ENCODE data around the gene SNRPD3. TPM values are rescaled to one million over a fixed set of nuclear protein-coding genes. Genes with fewer than 3 reads are reported as not detected.
"Not testable (repeated sequence)": the region's sequence is repeated elsewhere in the genome, so short reads cannot be mapped to it uniquely, and the experiment has no call there.

Gene SNRPD3
- total RNA-seq, 1 donor from 2014 or later: 165 TPM

DNA sequence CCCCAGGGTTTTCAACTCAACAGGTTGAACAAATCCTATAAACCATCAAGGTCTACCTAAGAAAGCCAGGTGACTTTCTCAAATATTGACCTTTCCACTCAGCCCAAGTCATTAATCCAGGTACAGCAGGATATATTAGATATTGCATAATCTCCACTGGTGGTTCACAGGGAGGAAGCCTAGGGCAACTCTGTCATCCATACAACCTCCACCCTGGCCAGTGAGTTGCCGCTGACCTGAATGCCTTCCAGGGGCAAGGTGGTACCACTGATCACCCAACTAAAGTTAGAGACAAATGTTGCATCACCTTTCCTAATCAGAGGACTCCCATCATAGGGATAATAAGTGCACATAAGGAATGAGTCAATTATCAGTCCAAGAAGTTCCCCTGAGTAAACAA lies 23.7 kb upstream of the SNRPD3 start:
- DNase-seq (ENCODE audit: low read depth in 2 of 2): no peak

DNA sequence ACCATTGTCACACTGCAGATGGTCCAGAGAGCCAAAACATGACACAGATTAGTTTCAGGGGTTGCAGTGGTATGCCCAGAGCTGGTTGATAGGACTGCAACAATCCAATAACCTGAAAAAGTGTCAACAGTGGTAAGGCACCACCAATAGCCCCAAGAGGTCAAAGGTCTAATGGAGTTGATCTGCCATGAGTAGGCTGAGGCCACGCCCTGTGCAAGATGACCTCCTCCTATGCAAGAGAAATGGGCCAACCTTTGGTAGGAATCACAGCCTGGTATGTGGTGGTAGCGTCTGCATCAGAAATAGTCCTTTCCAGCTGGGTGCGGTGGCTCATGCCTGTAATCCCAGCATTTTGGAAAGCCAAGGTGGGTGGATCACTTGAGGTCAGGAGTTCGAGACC lies 20.5 kb upstream of the SNRPD3 start:
- DNase-seq (ENCODE audit: low read depth in 2 of 2): no peak

DNA sequence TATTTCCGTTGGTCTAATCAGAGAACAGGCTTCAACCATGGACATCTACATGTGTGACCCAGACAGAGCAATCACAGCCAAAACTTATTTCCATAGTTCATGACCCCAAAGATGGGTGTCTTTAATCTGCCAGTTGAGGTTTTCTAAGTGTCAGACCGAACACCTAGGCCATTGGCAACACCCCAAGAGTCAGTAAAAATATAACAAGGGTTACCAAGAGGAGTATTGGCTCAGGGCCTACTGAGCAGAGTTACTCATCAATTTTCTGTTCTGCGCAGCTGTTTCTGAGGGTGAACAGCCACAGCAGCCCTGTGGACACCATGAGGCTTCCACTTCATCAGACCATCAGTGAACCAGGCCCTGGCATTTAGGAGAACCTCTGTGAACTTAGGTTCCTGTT lies 19.7 kb upstream of the SNRPD3 start:
- no peak for DNase-seq (ENCODE audit: low read depth in 2 of 2)

- no peak for DNase-seq (ENCODE audit: low read depth in 2 of 2)
These were observed 15.3 kb upstream of the SNRPD3 start for GRCh38 chr22:24540470-24540869.

- no peak for DNase-seq (ENCODE audit: low read depth in 2 of 2)
These were observed 13.9 kb upstream of the SNRPD3 start for GRCh38 chr22:24541681-24542515.

- DNase-seq (ENCODE audit: low read depth in 2 of 2): no peak
These were observed 13.2 kb upstream of the SNRPD3 start for GRCh38 chr22:24542641-24543040.

DNA sequence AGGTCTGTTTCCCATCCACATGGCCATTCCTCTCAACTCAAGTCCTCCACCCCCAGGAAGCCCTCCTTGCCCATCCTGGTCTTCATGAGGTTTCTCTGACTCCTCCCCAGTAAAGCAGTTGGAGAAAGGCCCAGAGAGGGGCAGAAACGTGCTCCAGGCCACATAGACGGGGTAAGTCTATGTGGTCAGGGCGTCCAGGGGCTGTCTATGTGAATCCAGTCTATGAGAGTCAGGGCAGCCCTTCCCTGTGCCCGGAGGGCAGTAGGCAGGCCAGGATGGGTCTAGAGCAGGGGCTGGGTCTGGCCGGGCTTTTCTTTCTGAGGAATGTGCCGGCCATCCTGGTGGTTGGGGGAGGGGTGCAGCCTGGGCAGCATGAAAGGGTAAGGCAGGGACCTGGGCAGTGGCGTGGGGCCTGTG lies 12.6 kb upstream of the SNRPD3 start:
- DNase-seq (ENCODE audit: low read depth in 2 of 2): no peak

- DNase-seq (ENCODE audit: low read depth in 2 of 2): no peak
These were observed 12.0 kb upstream of the SNRPD3 start for GRCh38 chr22:24543679-24544243.

DNA sequence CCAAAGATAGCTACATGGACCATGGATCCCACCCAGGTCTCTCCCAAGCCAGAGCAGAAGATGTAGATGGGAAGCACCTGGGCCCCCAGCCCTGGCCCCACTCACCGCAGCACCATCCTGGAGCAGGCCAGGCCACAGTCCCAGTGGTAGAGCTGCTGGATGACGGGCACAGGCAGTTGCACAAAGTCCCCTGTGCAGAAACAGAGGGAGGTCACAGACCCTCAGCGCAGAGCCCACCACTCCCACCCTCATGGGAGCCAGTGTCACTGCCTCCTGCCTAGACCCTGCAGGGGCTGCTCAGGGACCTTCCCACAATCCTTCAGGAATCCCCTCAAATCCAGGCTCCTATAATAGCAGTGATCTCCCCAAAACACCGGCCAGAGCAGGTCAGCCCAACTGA lies 7.0 kb upstream of the SNRPD3 start:
- DNase-seq (ENCODE audit: low read depth in 2 of 2): no peak

GRCh38 chr22:24550028-24550901 lies 5.5 kb upstream of the SNRPD3 start:
- DNase-seq (ENCODE audit: low read depth in 2 of 2): peak in 1 of 2 donors; percentile 22

DNA sequence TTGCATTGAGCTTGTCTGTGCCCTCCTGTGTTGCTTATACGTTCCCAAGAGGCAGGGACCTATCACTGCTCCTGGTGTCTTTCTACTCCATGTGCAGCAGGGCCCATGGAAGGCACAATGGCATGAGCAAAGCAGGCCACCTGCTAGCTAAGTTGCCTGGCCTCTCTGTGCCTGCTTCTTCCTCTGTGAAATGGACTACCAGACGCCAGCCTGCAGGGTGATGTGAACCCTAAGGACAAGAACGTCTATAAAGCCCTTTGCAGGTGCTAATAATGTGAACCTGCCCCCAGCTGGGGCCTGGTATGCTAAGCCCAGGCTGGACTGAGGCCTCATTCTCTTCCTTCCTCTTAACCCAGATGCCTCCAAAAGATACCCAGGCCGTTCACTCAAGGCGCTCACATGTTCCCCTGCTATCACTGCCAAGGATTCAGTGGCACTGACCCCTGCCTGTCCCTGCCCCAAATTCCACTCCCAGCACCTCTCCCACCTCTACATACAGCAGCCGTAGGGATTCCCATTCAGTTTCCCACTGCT lies 4.8 kb upstream of the SNRPD3 start:
- DNase-seq (ENCODE audit: low read depth in 2 of 2): no peak

- not testable (repeated sequence) for DNase-seq (ENCODE audit: low read depth in 2 of 2)
These were observed 3.1 kb upstream of the SNRPD3 start for GRCh38 chr22:24552503-24553286.

- peak in 1 of 2 donors; percentile 45 for DNase-seq (ENCODE audit: low read depth in 2 of 2)
These were observed 2.0 kb upstream of the SNRPD3 start for GRCh38 chr22:24553597-24554312.

DNA sequence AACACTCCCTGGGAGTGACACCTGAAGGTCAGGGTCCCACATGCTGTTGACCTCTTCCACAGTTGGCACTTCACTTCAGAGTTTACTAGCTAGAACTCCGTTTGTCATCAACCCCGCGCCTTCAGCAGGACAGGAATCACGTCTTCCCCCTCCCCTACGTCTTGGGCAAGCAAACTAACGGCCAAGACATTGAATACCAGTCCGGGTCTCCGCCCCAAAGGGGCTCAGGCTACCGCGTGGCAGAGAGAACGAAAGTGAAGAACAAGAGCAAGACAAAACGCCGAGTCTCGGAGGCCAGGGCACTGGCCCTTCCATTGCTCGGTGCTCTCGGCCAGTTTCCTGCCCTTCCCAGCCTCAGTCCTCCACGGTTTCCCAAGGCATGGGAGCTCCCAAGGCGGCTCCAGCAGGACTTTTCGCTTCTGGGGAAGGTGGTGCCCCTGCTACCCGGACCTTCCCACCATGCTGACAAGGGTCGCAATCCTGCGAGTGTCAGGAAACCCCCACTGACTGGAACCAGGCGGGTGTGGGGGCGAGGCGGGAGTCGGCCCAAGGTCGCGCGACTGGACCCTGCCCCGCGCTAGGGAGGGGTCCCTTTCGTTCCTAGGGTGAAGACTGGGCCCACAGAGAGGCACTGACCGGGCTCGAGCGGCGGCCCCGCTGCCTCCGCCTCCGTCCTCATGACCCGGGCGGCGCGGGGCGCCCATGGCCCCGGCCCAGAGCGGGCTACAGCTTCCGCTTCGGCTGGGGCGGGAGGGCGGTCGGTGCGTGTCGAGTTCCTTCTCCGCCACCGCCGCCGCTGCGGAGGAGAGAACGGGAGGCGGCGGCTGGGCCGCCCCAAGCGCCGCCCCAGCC lies 1.3 kb upstream of the SNRPD3 start, which contains the start of gene GUCD1:
GUCD1 (minus strand) TSS at position 826 of the 852 bp plus-strand sequence; CDS start at position 679, 147 bp downstream.
- DNase-seq (ENCODE audit: low read depth in 2 of 2): peak in 1 of 2 donors; percentile 50

- no peak for DNase-seq (ENCODE audit: low read depth in 2 of 2)
These were observed 3.7 kb downstream of the SNRPD3 start for GRCh38 chr22:24559471-24559870.

- no peak for DNase-seq (ENCODE audit: low read depth in 2 of 2)
These were observed 7.4 kb downstream of the SNRPD3 start for GRCh38 chr22:24563246-24563645.

- no peak for DNase-seq (ENCODE audit: low read depth in 2 of 2)
These were observed 8.7 kb downstream of the SNRPD3 start for GRCh38 chr22:24564376-24565058.

DNA sequence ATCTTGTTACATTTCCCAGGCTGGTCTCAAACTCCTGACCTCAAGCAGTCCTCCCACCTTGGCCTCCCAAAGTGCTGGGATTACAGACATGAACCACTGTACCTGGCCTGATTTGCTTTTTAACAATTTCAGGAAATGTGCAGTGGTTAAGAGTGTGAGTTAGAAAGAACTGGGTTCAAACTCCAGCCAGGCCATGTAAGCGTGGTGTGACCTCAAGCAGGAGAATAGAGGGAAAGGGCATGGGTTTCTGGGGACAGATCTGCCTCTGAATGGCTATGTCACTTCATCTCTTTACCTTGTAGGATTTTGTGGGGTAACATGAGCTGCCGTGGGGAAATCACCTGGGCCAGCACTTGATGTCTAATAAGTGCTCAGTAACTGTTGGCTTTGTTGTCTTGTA lies 9.3 kb downstream of the SNRPD3 start:
- DNase-seq (ENCODE audit: low read depth in 2 of 2): no peak
